CD4-positive, alpha-beta T cell (primary cell): ENCODE measurements around the gene LNX2. TPM values are rescaled to one million over a fixed set of nuclear protein-coding genes. Genes with fewer than 3 reads are reported as not detected.

ENCODE experiments used
- ATAC-seq: fragments of 200-7000 bp; cut with Tn5 transposase; one replicate; pipeline ENCODE4 v1.10.0; 2022; ENCODE audit warnings: mild to moderate bottlenecking; ENCODE audit not compliant: poor library complexity
- CTCF ChIA-PET: fragments of 350-600 bp; sonication (Branson Sonifier 250); formaldehyde crosslinking; loops from one replicate; lab custom pipeline; 2021; ENCODE audit warnings: antibody characterized with exemption, inconsistent platforms; lab: Charles Lee
- POLR2A ChIA-PET: fragments of 350-600 bp; sonication (Branson Sonifier 250); formaldehyde crosslinking; loops from one replicate; lab custom pipeline; 2021; ENCODE audit warnings: antibody characterized with exemption, inconsistent platforms; lab: Charles Lee
- DNase-seq, 14 experiments: peaks; one replicate each; pipeline ENCODE4 v3.0.0-alpha.2; 2013 to 2020; ENCODE audit warnings: mixed read lengths in 2 of 14
- H3K27ac ChIP-seq, 2 donors: one replicate each; pipeline versions ENCODE4 v1.5.1 to v1.7.0; 2013; ENCODE audit warnings: low read length in 2 of 2, low read depth in 1 of 2, mild to moderate bottlenecking in 1 of 2
- H3K27me3 ChIP-seq, 2 experiments: 1 replicate in 1 of 2; 2 replicates in 1 of 2; pipeline versions ENCODE4 v1.6.1 to v1.7.0; 2013; ENCODE audit warnings: low read length in 2 of 2, control low read depth in 1 of 2, mild to moderate bottlenecking in 1 of 2, moderate library complexity in 1 of 2; ENCODE audit not compliant: insufficient read depth in 2 of 2, control insufficient read depth in 1 of 2
- H3K36me3 ChIP-seq: one replicate; pipeline ENCODE4 v1.6.1; 2013; ENCODE audit warnings: low read length, control low read depth; ENCODE audit not compliant: insufficient read depth
- H3K4me1 ChIP-seq: one replicate; pipeline ENCODE4 v1.6.1; 2013; ENCODE audit warnings: low read length, control low read depth; ENCODE audit not compliant: insufficient read depth
- H3K4me3 ChIP-seq: one replicate; pipeline ENCODE4 v1.5.1; 2013; ENCODE audit warnings: mild to moderate bottlenecking, low read length, moderate library complexity
- H3K9me3 ChIP-seq, 2 experiments: 1 replicate in 1 of 2; 2 replicates in 1 of 2; pipeline versions ENCODE4 v1.6.1 to v1.7.0; 2013; ENCODE audit warnings: low read length in 2 of 2, mild to moderate bottlenecking in 2 of 2, control low read depth in 1 of 2, moderate library complexity in 1 of 2; ENCODE audit not compliant: control insufficient read depth in 1 of 2, insufficient read depth in 1 of 2
- H3K27ac Mint-ChIP-seq: one replicate; pipeline ENCODE4 v1.8.0; 2020; ENCODE audit warnings: mixed read lengths
- H3K27me3 Mint-ChIP-seq: one replicate; pipeline ENCODE4 v1.8.0; 2021; ENCODE audit warnings: mixed read lengths
- H3K36me3 Mint-ChIP-seq: one replicate; pipeline ENCODE4 v1.8.0; 2021; ENCODE audit warnings: low read depth, mixed read lengths
- H3K4me1 Mint-ChIP-seq: one replicate; pipeline ENCODE4 v1.8.0; 2021; ENCODE audit warnings: low read depth, mixed read lengths
- H3K4me3 Mint-ChIP-seq: one replicate; pipeline ENCODE4 v1.8.0; 2020; ENCODE audit warnings: mild to moderate bottlenecking, mixed read lengths
- H3K9me3 Mint-ChIP-seq: one replicate; pipeline ENCODE4 v1.8.0; 2020; ENCODE audit warnings: mixed read lengths
- intact Hi-C, 2 experiments: fragments of 100-400 bp; cut with DNase I in 1 of 2; cut with micrococcal nuclease in 1 of 2; formaldehyde crosslinking; loops; one replicate each; pipeline versions ENCODE4 v1.15.1 to v1.9.0; 2023 to 2025; cut with DNase I, micrococcal nuclease
- total RNA-seq, 174 experiments: library from RNA in 2 of 174; stranded (reverse) in 2 of 174; gene quantifications; one replicate each; pipeline ENCODE4 v1.2.3 and lab custom pipeline; 2021 to 2026
- TF ChIP-seq, protein P1 (sequence below): fragments of 200-600 bp; IDR thresholded peaks from one replicate; pipeline ENCODE4 v1.8.0; 2022; ENCODE audit warnings: antibody characterized with exemption, mild to moderate bottlenecking

LNX2 gene
- total RNA-seq, 2 experiments from 2014 or later: 3.5 to 3.9 TPM

GRCh38 chr13:27551562-27551961 lies 68.8 kb downstream of the LNX2 start:
- CTCF ChIA-PET: no interaction called here
- Histone ChIP-seq H3K4me3 (no peak overlapping the region), H3K27me3 (no peaks in the 10 kb centered on the region), H3K27ac (no peak overlapping the region), H3K36me3 (peaks cover 69% of the 10 kb centered on the region), H3K9me3 (no peaks in the 10 kb centered on the region), H3K4me1 (no peaks in the 10 kb centered on the region)
- DNase-seq (no peak), ATAC-seq (no peak)
- intact Hi-C loops: no loop called here
- Mint-ChIP-seq H3K36me3 (peaks cover 92% of the 10 kb centered on the region), H3K4me3 (no peak overlapping the region), H3K4me1 (no peaks in the 10 kb centered on the region), H3K9me3 (no peaks in the 10 kb centered on the region), H3K27me3 (no peaks in the 10 kb centered on the region), H3K27ac (no peak overlapping the region)
- TF ChIP-seq, protein P1, sequence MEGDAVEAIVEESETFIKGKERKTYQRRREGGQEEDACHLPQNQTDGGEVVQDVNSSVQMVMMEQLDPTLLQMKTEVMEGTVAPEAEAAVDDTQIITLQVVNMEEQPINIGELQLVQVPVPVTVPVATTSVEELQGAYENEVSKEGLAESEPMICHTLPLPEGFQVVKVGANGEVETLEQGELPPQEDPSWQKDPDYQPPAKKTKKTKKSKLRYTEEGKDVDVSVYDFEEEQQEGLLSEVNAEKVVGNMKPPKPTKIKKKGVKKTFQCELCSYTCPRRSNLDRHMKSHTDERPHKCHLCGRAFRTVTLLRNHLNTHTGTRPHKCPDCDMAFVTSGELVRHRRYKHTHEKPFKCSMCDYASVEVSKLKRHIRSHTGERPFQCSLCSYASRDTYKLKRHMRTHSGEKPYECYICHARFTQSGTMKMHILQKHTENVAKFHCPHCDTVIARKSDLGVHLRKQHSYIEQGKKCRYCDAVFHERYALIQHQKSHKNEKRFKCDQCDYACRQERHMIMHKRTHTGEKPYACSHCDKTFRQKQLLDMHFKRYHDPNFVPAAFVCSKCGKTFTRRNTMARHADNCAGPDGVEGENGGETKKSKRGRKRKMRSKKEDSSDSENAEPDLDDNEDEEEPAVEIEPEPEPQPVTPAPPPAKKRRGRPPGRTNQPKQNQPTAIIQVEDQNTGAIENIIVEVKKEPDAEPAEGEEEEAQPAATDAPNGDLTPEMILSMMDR: no peak
- POLR2A ChIA-PET: no interaction called here

GRCh38 chr13:27549406-27549981 lies 70.8 kb downstream of the LNX2 start:
- Mint-ChIP-seq H3K4me3 (no peak overlapping the region), H3K27ac (no peak overlapping the region), H3K4me1 (no peaks in the 10 kb centered on the region), H3K36me3 (peaks cover 85% of the 10 kb centered on the region), H3K9me3 (no peaks in the 10 kb centered on the region), H3K27me3 (no peaks in the 10 kb centered on the region)
- Histone ChIP-seq H3K9me3 (no peaks in the 10 kb centered on the region), H3K4me3 (no peak overlapping the region), H3K4me1 (no peaks in the 10 kb centered on the region), H3K27ac (no peak overlapping the region), H3K36me3 (peaks cover 50% of the 10 kb centered on the region), H3K27me3 (no peaks in the 10 kb centered on the region)
- intact Hi-C loops: loop anchor here in 1 of 2 experiments (10.0 kb wide), 1 partner anchor 145 kb away; no protein-coding TSS in a partner anchor
- ChIA-PET POLR2A (no interaction called here), CTCF (no interaction called here)
- TF ChIP-seq, protein P1: no peak
- DNase-seq (no peak), ATAC-seq (no peak)

GRCh38 chr13:27542220-27542619 lies 78.1 kb downstream of the LNX2 start:
- no peak overlapping the region for H3K4me3 Mint-ChIP-seq
- H3K27me3 Mint-ChIP-seq: no peaks in the 10 kb centered on the region
- ChIA-PET CTCF (no interaction called here), POLR2A (no interaction called here)
- H3K27ac Mint-ChIP-seq: no peak overlapping the region
- H3K27ac ChIP-seq: no peak overlapping the region
- no peaks in the 10 kb centered on the region for H3K9me3 ChIP-seq
- ATAC-seq: no peak
- H3K36me3 ChIP-seq: no peaks in the 10 kb centered on the region
- TF ChIP-seq, protein P1: no peak
- H3K4me1 ChIP-seq: no peaks in the 10 kb centered on the region
- H3K4me1 Mint-ChIP-seq: no peaks in the 10 kb centered on the region
- no peaks in the 10 kb centered on the region for H3K9me3 Mint-ChIP-seq
- H3K4me3 ChIP-seq: no peak overlapping the region
- no peaks in the 10 kb centered on the region for H3K27me3 ChIP-seq
- no peak for DNase-seq
- peaks cover 20% of the 10 kb centered on the region for H3K36me3 Mint-ChIP-seq
- intact Hi-C loops: loop anchor here in 1 of 2 experiments (10.0 kb wide), 1 partner anchor 137 kb away; no protein-coding TSS in a partner anchor
